Measurements from ENCODE around the gene C16orf96.

Gene C16orf96

DNA sequence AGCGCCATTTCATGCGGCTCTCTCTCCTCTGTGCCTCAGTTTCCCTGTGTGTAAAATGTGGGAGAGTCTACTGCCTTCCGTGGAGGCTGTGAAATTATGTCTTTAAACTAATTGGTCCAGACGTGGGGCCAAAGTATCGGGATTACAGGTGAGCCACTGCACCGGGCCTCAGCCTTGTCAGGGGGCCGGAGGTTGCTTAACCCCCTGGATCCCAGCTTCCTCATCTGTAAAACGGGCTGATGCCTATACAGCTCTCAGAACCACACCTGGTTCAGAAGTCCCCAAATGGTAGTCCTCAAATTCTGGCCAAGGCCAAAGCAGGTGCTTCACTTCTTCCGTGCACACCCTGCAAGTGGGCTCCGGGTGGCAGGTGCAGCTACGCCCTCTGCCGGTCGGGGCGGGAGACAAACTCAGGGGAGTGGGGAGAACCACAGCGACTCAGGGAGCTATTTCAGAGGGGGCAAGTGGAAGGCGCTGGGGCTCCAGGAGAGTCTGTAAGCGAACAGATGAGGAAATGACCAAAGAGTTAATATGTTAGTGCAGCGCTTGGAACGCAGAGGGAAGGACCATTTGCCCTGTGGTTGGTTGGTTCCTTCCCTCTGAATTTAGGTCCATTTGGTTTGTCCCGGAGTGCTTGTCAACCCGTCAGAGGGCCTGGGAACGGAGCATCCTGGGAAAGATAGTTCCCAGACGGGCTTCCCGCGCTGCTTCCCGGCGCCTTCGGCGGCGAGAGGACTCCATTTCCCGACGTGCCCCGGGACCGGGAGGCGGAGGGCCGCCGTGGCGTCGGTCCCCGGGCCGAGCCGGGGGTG is 68.1 kb downstream of the C16orf96 start, which contains the start of gene MGRN1:
Gene MGRN1, plus strand, starts transcription at position 812 of the 812 bp plus-strand sequence. CDS start 135 bp downstream, outside the sequence.
- DNase-seq, result peak; percentile 98

DNA sequence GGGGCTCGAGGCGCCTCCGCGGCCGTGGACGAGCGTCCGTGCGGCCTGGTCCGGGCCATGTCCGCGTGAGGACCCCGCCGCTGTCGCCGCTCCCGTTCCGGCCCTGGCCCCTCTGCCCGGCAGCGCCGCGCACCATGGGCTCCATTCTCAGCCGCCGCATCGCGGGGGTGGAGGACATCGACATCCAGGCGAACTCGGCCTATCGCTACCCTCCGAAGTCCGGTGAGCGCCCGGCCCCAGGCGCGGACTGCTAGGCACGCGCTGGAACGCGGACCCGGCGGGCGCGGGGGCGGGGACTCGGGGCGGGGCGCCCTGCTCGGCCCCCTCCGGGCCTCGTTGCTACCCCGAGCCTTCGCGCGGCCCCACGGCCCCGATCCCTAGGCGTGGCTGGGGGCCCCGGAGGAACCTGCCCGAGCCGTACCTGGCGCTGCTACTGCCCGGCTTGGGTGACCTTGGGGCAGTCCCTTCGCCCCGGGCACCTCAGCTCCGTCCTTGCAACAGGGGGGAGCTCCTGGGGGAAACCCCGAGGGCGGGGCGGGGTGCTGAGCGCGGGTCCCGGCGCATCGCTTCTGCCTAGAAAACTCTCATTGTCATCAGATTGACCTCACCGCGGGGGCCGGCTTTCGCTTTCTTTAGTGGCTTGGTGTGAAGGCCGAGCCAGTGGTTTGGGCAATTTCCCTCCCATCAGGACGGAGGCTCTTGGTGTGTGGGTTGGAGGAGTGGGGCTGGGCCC is 68.9 kb downstream of the C16orf96 start:
- peak; percentile 97 for DNase-seq

DNA sequence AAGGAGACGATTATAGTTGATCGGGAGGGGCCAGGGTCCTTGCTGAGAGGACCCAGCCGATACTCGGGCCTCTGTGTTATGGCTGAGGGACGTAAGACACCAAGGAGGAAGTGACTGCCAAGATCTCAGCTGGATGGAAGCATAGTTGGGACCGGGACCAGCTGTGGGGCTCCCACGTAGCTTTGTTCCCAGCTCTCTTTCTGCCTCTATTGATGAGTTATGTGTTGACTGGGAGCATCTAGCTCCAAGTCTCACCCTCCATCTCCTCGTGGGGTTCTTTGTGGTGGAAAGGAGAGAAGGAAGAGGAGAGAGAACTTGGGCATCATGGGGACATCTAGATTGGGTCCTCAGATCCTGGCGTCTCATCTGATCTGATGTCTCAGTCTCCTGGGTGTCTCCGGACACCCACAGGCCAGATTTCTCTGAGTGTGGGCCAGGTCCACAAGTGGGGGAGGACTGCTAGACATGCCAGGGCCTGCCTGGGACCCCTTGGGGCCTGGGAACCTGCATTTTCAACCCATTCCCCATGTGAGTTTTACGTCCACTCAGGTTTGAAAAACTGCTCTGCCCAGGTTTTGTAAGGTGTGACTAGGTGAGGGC is 69.5 kb downstream of the C16orf96 start:
- no peak for DNase-seq

DNA sequence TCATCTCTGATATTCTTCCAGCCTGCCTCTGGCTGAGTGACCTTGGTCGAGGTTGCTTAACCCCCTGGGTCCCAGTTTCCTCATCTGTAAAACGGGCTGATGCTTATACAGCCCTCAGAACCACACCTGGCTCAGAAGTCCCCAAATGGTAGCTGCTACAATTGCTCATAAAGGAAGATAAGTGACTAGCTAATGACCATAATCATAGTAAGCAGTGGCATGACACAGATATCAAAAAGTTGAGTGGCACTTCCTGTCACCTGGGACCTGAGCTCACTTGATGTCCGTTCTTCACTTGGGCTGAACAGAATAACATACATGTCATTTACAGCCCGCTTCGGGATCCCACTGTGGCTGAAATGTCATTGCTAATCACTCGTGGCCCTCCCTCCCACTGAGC is 70.3 kb downstream of the C16orf96 start:
- DNase-seq, result no peak

DNA sequence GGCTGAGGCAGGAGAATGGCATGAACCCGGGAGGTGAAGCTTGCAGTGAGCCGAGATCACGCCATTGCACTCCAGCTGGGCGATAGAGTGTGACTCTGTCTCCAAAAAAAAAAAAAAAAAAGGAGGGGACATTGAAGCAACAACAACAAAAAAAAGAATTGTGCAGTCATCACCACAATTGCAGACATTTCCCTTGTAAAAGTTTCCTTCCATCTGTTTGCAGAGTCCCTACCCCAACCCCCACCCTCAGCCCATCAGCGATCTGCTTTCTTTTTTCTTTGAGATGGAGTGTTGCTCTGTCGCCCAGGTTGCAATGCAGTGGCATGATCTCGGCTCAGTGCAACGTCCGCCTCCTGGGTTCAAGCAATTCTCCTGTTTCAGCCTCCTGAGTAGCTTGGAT is 72.1 kb downstream of the C16orf96 start:
- no peak for DNase-seq

DNA sequence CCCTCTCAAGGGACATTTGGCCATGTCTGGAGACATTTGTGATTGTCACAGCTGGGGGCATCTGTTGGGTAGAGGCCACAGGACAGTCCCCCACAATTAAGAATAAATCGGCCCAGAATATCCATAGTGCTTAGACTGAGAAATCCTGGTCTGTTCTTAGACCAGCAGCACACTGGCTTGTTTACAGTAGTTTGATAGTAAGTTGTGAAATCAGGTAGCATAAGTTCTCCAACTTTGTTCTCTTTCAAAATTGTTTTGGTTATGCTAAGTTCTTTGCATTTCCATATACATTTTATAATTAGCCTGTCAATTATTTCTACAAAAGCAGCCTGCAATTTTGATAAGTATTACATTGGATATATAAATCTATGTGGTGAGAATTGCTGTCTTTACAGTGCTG is 75.3 kb downstream of the C16orf96 start:
- DNase-seq, result no peak

DNA sequence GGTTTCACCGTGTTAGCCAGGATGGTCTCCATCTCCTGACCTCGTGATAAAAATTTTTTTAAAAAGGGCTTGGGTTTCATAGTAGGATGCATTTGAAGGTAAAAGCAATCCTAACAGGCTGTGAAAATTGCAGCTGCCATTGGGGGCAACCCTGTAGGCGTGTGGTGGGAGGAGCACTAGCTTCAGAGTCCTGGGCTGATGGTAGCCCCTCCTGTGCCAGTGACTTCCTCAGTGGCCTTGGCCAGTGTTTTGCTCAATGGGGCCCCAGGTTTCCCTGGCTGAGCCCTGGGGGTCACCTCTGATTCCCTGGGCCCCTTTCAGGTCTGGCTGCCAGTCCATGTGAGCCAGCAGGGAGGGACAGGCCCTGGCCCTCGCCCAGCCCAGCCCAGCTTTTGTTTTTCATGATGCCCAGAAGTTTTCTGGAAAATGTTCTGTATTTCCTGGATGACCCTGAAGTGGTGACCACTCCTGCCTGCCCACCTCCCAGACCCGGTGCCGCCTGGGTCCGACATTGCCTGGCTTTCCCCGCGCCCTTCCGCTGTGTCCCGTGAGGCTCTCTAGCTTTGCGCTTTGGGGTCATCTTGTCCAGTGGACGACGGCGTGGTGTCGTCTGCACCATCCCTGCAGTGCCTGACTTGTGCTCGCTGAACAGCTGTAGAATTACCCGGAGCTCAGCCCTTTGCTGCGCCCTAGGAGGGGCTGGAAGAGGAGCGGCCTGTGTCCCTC is 77.9 kb downstream of the C16orf96 start:
- DNase-seq, result no peak

DNA sequence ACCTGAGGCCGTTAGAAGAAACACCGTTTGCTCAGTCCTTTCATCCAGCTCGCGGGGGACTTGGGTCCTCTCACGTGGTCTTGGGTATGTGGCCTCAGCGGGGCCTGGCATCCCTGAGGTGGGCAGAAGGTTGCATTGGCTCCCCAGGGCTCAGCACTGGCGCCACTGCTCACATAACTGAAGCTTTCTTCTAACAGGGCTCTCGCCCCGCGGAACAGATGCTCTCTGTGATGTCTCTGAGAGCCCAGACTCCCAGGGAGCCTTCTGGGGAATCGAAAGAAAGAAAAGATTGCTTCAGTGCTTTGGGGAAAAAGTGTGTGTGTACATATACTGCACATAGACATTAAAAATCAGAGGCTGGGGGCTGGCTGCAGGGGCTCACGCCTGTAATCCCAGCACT is 78.6 kb downstream of the C16orf96 start:
- DNase-seq, result no peak

DNA sequence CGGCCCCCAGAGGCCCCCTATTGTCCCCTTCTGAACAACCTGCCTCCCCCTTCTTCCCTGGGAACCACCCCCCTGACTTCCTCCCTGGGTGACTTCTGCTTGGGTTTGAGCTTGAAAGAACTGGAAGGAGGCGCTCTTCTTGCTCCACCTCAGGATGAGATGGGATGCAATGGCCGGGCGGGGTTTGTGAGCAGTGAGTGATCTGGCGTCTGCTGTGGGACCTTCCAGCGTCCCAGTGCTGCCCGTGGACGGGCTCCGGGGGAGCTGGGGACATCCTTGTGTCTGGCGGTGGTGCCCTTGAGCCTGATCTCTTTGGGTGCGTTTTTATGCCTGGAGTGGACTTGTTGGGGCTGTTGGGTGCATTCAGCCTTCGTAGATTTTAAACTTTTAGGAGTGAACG is 80.1 kb downstream of the C16orf96 start:
- DNase-seq, result no peak

DNA sequence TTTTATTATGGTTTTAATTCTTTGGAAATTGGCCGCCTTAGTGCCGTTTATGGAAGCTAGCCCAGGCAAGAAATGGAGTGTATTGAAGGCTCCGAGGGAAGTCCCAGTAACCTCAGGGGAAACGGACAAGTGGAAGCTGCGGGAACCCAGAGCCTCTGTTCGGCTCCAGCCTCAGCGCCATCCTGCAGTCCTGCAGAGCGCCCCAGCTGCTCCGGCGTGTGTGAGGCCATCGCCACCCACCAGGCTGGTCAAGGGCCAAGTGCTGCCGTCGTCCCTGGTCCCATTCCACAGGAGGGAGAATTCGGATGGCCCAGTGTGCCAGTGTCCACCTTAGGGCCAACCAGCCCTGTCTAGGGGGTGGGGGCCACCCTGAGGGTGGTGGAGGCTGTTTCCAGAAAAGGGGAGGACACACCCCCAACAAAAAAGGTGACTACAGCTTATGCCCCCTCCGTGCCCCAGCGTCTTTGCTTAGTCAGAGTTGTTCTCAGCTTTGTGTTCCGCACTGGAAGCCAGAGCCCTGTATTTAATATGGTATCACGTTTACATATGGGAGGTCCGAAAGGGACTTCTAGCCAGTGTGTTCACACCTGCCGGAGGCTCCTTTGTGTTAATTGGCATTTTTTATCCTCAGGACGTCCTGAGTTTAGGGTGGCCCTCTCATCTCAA is 81.5 kb downstream of the C16orf96 start:
- no peak for DNase-seq

DNA sequence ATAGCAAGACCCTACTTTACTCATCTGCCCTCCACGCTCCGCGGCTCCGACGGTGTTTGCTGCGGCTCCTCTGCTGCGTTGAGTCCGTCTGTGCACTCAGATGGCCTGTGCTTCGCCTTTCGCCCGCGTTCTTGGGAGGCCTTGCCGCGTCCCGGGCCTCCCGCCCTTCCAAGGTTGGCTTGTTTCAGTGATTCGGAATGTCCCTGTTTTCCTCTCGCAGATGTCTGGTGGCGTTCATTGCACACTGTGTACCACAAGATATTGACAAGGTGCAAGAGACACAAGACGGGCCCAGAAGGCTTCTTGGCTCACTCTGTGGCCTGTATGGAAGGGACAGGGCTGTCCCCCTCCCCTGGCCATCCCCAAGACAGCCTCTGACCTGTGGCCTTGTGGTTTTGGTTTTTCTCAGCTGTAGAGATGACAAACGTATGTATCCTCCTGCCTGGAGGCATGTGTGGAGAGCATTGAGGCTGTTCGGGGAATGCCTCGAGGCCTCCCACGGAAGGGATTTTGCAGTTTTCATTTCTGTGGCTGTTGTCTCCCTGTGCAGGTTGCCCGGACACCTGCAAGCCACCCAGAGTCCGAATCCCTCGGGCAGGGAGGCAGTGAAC is 83.9 kb downstream of the C16orf96 start:
- no peak for DNase-seq

DNA sequence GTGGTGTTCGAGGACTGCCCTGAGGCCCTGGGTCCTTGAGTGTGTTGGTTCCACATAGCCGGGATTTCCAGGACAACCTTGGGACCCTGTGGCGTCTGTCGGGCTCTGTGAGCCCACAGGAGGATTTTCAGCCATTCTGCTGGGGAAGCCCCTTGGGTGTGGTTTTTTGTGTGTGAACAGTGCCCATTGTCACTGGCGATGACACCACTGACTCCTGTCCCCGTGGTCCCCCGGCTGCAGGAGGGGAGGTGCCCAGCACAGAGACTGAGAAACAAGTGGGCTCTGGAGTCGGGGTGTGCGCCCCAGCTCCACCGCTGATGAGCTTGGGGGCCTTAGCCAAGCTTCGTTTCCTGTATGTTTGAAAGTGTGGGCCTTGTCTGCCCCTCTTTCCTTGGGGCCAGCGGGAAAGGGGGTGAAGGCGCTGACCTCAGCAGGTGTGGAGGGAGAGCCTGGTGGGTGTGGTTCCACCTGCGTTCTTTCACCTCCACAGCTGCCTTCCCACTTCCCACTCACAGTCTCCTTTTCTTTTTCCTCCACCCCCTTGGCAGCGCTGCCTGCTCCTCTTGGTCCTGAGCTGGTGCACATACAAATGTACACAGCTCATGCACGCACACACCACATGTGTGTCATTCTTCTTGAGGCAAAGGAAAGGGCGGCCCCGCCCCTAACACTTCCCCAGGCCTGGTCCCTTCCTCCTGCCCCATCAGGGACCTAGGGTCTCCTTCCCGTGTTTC is 84.6 kb downstream of the C16orf96 start:
- DNase-seq, result peak; percentile 36

DNA sequence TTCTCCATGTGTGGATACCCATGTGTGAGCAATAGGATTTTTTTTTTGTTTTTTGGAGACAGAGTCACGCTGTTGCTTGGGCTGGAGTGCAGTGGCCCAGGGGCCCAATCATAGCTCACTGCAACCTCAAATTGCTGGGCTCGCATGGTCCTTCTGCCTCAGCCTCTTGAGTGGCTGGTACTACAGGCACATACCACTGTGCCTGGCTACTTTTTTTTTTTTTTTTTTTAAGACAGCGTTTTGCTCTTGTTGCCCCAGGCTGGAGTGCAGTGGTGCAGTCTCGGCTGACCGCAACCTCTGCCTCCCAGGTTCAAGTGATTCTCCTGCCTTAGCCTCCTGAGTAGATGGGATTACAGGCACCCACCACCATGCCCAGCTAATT is 85.2 kb downstream of the C16orf96 start:
- DNase-seq, result no peak

DNA sequence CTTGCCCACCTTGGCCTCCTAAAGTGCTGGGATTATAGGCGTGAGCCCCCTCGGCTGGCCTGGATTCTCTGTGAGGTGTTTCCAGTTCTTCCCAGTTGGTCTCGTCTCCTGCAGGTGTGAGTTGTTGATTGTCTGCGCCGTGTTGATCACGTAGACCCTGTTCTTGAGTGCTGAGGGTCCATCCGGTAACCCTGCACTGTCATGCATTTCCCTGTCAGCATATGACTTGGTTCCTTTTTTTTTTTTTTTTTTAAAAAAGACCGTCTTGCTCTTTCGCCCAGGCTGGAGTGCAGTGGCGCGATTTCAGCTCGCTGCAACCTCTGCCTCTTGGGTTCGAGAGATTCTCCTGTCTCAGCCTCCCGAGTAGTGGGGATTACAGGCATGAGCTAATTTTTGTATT is 85.8 kb downstream of the C16orf96 start:
- DNase-seq, result peak; percentile 45

DNA sequence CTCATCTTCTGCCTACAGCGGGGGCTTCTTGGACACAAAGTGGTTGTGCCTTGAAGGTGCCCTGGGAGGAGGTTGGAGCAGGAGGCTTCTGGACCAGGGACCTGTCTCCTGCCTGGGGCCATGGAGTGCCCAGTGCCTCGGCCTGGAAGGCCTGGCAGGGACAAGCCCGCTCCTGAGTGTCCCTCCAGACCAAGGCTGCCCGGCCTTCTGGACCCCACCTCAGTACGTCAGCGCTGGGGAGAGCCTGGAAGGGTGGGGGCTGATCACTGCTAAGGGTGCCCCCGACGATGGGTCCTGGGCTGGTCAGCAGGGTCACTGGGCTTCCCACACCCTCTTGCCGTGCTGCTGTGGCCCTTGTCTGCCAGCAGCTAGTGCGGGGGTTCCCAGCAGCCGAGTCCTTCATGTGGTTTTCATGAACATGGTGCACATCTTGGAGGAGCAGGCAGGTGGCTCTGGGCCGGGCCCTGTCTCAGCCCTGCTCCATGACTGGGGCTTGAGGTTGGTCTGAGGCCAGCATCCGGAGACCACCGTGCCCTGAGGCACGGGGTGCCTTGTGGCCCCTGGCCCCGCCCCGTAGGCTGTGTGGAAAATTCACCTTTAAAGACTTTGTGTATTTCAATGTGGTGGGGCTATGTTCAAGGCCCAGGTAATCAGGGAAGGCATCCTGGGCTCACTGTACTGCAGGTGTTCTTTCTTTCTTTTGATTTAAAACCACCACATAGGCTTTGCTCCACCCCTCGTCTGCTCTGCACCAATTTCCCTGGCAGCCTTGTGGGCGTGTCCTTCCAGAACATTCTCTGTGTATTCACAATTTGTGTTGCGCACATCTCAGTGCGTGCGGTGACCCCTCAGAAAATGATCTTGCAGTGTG is 90.9 kb downstream of the C16orf96 start:
- DNase-seq, result no peak

DNA sequence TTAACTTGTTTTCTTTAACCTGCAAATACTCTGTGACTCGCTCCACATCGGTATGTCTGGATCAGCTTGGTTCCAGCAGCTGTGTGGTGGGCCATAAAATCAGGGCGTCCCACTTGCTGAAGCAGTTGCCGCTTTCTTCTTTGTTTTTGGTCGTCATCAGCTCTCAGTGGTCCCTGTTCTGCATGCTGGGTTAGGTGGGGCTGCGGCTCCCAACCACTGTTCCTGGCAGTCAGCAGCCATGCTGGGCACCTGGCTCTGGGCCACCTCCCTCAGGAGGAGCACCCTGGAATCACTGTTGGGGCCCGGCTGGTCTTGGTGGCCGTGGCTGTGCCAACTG is 91.5 kb downstream of the C16orf96 start:
- no peak for DNase-seq

DNA sequence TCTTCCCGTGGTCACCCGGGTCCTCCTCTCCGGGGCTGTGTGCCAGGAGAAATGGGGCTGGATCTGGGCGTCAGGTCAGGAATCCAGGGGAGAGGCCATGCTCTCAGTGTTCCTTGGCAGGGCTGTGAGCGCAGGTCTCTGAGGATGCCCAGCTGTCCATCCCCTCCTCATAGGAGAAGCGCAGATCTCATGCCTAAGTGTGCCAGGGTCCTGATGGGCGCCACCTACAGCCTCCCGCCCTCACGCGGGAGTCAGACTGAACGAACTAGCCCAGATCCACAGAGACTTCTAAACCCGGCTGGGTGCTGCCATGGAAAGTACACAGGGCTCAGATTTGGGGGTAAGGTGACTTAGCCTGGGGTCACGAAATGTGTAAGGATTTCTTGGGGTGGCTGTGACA is 92.8 kb downstream of the C16orf96 start:
- DNase-seq, result no peak

DNA sequence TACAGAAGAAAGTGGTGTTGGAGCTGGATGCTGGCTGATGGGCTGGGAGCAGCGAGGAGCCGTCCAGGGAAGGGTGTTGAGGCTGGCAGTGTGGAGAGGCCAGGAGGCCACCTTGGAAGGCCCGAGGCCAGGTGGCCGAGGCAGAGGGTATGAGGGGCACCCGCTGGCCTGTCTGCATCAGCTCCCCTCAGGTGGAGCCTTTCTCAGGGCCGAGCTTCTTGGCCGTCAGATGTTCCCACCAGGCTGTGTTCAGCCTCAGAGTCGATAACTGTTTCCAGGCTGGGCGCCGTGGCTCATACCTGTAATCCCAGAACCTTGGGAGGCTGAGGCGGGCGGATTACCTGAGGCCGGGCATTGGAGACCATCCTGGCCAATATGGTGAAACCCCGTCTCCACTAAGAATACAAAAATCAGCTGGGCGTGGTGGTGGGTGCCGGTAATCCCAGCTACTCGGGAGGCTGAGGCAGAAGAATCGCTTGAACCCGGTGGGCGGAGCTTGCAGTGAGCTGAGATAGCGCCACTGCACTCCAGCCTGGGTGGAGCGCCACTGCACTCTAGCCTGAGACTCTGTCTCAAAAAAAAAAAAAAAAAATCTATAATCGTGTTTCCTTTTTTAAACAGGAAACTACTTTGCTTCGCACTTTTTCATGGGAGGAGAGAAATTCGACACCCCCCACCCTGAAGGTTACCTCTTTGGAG is 93.8 kb downstream of the C16orf96 start:
- no peak for DNase-seq
